A673 (cell line): ENCODE results near the gene CAV1. TPM values are rescaled to one million over a fixed set of nuclear protein-coding genes. Genes with fewer than 3 reads are reported as not detected.

Experiments used
- BruUV-seq: library from RNA; stranded (reverse); fragments of 400-500 nt; replicated peaks from 2 replicates; lab custom pipeline; 2021; lab: Mats Ljungman, UMichigan
- CTCF ChIA-PET: fragments of 300-600 bp; sonication (Branson Sonifier 250); formaldehyde crosslinking; loops from one replicate; lab custom pipeline; 2022; ENCODE audit warnings: antibody characterized with exemption; lab: Charles Lee
- POLR2A ChIA-PET: fragments of 300-600 bp; sonication (Branson Sonifier 250); formaldehyde crosslinking; loops from one replicate; lab custom pipeline; 2022; ENCODE audit warnings: antibody characterized with exemption; ENCODE audit not compliant: low non-redundant PET; lab: Charles Lee
- DNase-seq: peaks from one replicate; pipeline ENCODE4 v3.0.0-alpha.2; 2015; ENCODE audit warnings: low spot score
- H3K27ac ChIP-seq: fragments of 200-600 bp; sonication (generic); 2 replicates; pipeline ENCODE4 v1.5.1; 2016; ENCODE audit warnings: mixed run types, low read depth, mild to moderate bottlenecking, mixed read lengths, antibody characterized with exemption, low read length; ENCODE audit not compliant: poor library complexity, severe bottlenecking
- H3K27me3 ChIP-seq: fragments of 200-600 bp; sonication (generic); replicated peaks from 2 replicates; pipeline ENCODE4 v1.6.1; 2017; ENCODE audit warnings: mixed run types, low read depth, mild to moderate bottlenecking, mixed read lengths, antibody characterized with exemption, low read length; ENCODE audit not compliant: insufficient read depth, poor library complexity
- H3K36me3 ChIP-seq: fragments of 200-600 bp; sonication (generic); 2 replicates; pipeline ENCODE4 v1.6.1; 2016; ENCODE audit warnings: mixed run types, mild to moderate bottlenecking, mixed read lengths, antibody characterized with exemption, low read length; ENCODE audit not compliant: insufficient read depth, poor library complexity, severe bottlenecking
- H3K4me1 ChIP-seq: fragments of 200-600 bp; sonication (generic); 2 replicates; pipeline ENCODE4 v1.6.1; 2017; ENCODE audit warnings: mixed run types, mild to moderate bottlenecking, mixed read lengths, antibody characterized with exemption, low read length; ENCODE audit not compliant: insufficient read depth, poor library complexity, severe bottlenecking
- H3K4me3 ChIP-seq: fragments of 200-600 bp; sonication (generic); 2 replicates; pipeline ENCODE4 v1.5.1; 2016; ENCODE audit warnings: low read depth, mixed run types, mild to moderate bottlenecking, mixed read lengths, low read length; ENCODE audit not compliant: poor library complexity, severe bottlenecking
- H3K9me3 ChIP-seq: fragments of 200-600 bp; sonication (generic); 2 replicates; pipeline ENCODE4 v1.6.1; 2016; ENCODE audit warnings: mixed run types, low read depth, mild to moderate bottlenecking, mixed read lengths, antibody characterized with exemption, low read length; ENCODE audit not compliant: poor library complexity, severe bottlenecking
- EZH2 ChIP-seq: fragments of 200-600 bp; sonication (generic); IDR thresholded peaks from 2 replicates; pipeline ENCODE4 v1.6.1; 2017; ENCODE audit warnings: borderline replicate concordance, low read depth, mild to moderate bottlenecking, mixed read lengths, antibody characterized with exemption, low read length; ENCODE audit not compliant: poor library complexity, severe bottlenecking
- intact Hi-C: fragments of 100-400 bp; cut with micrococcal nuclease; formaldehyde crosslinking; loops from one replicate; pipeline ENCODE4 v1.10.0; 2022; ENCODE audit not compliant: unreplicated experiment
- total RNA-seq: library from RNA; stranded (reverse); gene quantifications from 2 replicates; pipeline ENCODE4 v1.2.3, GENCODE V29; 2021
- TF ChIP-seq, protein P1 (sequence below): fragments of 300-800, 200-600 bp; sonication (generic); conservative IDR thresholded peaks from 2 replicates; pipeline ENCODE4 v1.5.1; 2017; ENCODE audit warnings: low read depth, mild to moderate bottlenecking, antibody characterized with exemption, low read length, moderate library complexity, mixed read lengths

CAV1 gene
- total RNA-seq, 1 experiment from 2014 or later: 2,074 TPM

GRCh38 chr7:116547347-116547746 is 22.5 kb downstream of the CAV1 start:
- CTCF ChIA-PET: no interaction called here
- Histone ChIP-seq H3K4me3 (no peak overlapping the region), H3K9me3 (no peaks in the 10 kb centered on the region), H3K27me3 (no peaks in the 10 kb centered on the region), H3K36me3 (peaks cover 98% of the 10 kb centered on the region), H3K4me1 (peaks cover 91% of the 10 kb centered on the region), H3K27ac (peak overlapping the region; percentile 48)
- POLR2A ChIA-PET: no interaction called here
- no peak for TF ChIP-seq EZH2
- TF ChIP-seq, protein P1, sequence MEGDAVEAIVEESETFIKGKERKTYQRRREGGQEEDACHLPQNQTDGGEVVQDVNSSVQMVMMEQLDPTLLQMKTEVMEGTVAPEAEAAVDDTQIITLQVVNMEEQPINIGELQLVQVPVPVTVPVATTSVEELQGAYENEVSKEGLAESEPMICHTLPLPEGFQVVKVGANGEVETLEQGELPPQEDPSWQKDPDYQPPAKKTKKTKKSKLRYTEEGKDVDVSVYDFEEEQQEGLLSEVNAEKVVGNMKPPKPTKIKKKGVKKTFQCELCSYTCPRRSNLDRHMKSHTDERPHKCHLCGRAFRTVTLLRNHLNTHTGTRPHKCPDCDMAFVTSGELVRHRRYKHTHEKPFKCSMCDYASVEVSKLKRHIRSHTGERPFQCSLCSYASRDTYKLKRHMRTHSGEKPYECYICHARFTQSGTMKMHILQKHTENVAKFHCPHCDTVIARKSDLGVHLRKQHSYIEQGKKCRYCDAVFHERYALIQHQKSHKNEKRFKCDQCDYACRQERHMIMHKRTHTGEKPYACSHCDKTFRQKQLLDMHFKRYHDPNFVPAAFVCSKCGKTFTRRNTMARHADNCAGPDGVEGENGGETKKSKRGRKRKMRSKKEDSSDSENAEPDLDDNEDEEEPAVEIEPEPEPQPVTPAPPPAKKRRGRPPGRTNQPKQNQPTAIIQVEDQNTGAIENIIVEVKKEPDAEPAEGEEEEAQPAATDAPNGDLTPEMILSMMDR: no peak
- intact Hi-C loops: no loop called here
- no TSS peak for BruUV-seq
- peak; percentile 77 for DNase-seq

DNA sequence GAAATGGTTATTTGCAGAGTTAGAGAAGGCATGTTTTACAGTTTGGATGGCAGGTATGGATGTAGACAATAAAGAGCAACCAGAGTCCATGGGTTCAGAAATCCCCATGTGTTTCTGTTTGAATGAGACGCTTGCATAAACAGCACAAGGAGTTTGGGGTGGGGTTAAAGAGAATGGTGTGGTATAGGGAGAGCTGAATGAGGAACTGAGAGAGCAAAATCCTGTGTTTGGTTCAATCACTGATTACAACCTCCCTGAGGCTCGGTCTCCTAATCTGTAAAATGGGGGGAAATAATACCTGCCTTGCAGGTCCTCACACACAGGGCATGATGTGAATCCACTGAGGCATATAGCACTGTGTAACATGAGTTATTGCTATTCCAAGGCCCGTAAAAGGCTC is 23.7 kb downstream of the CAV1 start:
- intact Hi-C loops: no loop called here
- Histone ChIP-seq H3K27ac (peak overlapping the region; percentile 12), H3K4me1 (peaks cover 91% of the 10 kb centered on the region), H3K4me3 (no peak overlapping the region), H3K9me3 (no peaks in the 10 kb centered on the region), H3K36me3 (peaks cover 98% of the 10 kb centered on the region), H3K27me3 (no peaks in the 10 kb centered on the region)
- DNase-seq: no peak
- ChIA-PET CTCF (no interaction called here), POLR2A (no interaction called here)
- BruUV-seq: no TSS peak
- TF ChIP-seq, protein P1: no peak
- TF ChIP-seq EZH2: no peak

DNA sequence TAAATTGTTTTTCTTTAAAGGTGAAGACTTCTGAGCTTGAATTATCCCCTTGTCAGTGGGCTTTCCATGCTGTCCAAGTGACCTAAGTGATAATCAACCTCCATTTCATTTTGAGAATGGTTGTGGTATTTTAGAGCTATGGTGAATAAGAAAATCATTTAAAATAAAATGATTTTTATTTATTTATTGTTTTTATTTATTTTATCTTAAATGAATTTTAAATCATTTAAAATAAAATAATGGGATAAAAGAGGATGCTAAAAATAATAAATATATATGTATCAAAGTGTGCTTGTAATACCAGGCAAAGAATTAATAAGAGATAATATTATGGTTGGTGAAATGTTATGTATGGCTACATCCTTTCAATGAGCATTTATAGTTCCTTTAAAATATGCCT is 24.5 kb downstream of the CAV1 start:
- TF ChIP-seq EZH2: no peak
- TF ChIP-seq, protein P1: no peak
- no TSS peak for BruUV-seq
- POLR2A ChIA-PET: no interaction called here
- H3K36me3 ChIP-seq: peaks cover 98% of the 10 kb centered on the region
- no peak overlapping the region for H3K27ac ChIP-seq
- H3K27me3 ChIP-seq: no peaks in the 10 kb centered on the region
- no peaks in the 10 kb centered on the region for H3K9me3 ChIP-seq
- H3K4me3 ChIP-seq: no peak overlapping the region
- DNase-seq: no peak
- intact Hi-C loops: no loop called here
- peaks cover 91% of the 10 kb centered on the region for H3K4me1 ChIP-seq
- CTCF ChIA-PET: no interaction called here
